Germinal center (tissue), 1 donor: ENCODE data around the gene EEIG2.
A peak's percentile ranks its signal among the peaks of the same experiment; 100 is the strongest.
"Not testable (repeated sequence)": the region's sequence is repeated elsewhere in the genome, so short reads cannot be mapped to it uniquely, and the experiment has no call there.

Experiments
- DNase-seq: peaks from one replicate; pipeline ENCODE4 v3.0.0; 2012; ENCODE audit warnings: mixed read lengths, low spot score

The EEIG2 gene

GRCh38 chr1:108559215-108560186, at the start of gene EEIG2:
Gene EEIG2, plus strand, starts transcription at chr1:108560100. Its CDS starts 329 bp downstream, at chr1:108560429.
- DNase-seq, result peak; percentile 92

- DNase-seq, result no peak
Measured at GRCh38 chr1:108511764-108512163, 48.1 kb upstream of the EEIG2 start.

- peak; percentile 10 for DNase-seq
Measured at GRCh38 chr1:108512239-108513043, 47.5 kb upstream of the EEIG2 start.

GRCh38 chr1:108513044-108513415, 46.9 kb upstream of the EEIG2 start:
- DNase-seq, result no peak

GRCh38 chr1:108513914-108514313, 46.0 kb upstream of the EEIG2 start:
- DNase-seq, result not testable (repeated sequence)

GRCh38 chr1:108517301-108517897, 42.5 kb upstream of the EEIG2 start:
- not testable (repeated sequence) for DNase-seq

DNA sequence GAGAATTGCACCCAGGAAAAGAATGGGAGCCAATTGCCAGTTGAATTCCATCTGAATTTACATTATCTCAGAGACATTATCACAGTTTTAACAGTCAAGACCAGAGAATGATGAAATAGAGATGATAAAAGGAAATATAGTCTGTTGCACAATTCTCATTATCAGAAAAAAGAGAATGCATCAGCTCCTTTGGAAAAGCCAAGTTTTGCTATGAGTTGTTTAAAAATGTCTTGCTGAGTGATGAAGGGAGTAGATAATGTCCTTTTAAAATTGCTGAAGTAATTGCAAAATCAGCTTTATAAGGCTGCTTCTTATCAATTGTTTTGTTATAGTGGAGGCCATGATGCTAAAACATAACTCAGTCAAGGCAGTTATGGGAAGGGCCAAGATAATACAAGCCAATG, 37.9 kb upstream of the EEIG2 start:
- DNase-seq, result no peak

DNA sequence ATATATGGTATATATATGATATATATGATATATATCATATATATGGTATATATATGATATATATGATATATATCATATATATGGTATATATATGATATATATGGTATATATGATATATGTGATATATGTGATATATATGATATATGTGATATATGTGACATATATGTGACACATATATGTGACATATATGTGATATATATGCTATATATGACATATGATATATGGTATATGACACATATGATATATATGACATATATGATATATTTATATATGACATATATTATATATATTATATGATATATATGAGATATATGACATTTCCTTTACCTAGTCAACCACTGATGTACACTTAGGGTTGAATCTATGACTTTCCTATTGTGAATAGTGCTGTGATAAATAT, 36.1 kb upstream of the EEIG2 start:
- DNase-seq, result no peak

GRCh38 chr1:108524676-108525075, 35.2 kb upstream of the EEIG2 start:
- no peak for DNase-seq

- DNase-seq, result no peak
Measured at GRCh38 chr1:108527135-108527534, 32.8 kb upstream of the EEIG2 start.

DNA sequence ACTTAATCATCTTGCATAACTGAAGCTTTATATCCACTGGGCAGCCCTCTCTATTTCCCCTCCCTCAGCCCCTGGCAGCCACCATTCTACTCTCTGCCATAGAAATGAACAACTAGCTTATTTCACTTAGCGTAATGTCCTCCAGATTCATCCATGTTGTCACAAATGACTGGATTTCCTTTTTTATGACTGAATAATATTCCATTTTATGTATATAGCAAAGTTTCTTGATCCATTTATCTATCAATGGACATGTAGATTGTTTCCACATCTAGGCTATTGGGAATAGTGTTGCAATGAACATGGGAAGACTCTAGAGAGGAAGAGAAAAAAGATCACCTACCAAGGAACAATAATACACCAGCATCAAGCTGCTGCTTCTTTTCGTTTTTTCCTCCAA, 32.1 kb upstream of the EEIG2 start:
- no peak for DNase-seq

DNA sequence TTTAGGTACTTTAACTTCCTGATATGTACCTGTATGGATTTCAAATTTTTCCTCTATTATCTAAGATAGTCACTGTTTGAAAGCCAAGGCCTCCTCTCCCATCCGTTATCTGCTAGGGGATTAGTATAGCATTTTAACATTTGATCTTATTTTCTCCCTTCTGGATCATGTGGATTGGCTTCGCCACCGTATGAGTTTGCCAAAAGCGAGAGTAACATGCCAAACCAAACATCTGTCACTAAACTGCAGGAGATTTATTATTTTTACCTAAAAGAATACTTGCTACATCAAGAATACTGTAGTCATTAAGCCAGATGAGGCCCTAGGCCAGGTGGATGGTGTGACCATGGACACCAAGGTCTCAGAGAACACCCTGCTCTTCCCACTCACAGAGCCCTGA, 28.5 kb upstream of the EEIG2 start:
- DNase-seq, result no peak

DNA sequence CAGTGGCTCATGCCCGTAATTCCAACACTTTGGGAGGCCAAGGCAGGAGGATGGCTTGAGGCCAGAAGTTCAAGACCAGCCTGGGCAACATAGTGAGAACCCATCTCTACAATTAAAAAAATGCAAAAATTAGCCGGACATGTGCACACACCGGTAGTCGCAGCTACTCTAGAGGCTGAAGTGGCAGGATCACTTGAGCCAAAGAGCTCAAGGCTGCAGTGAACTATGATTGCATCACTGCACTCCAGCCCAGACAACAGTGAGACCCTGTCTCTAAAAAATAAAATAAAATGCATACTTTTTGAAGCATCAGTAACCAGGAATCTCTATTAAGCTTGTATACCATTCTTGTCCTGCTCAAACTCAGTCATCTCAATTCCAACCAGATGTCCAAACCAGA, 27.2 kb upstream of the EEIG2 start:
- no peak for DNase-seq

- no peak for DNase-seq
Measured at GRCh38 chr1:108533351-108534083, 26.4 kb upstream of the EEIG2 start.

GRCh38 chr1:108534759-108535158, 25.1 kb upstream of the EEIG2 start:
- DNase-seq, result no peak

DNA sequence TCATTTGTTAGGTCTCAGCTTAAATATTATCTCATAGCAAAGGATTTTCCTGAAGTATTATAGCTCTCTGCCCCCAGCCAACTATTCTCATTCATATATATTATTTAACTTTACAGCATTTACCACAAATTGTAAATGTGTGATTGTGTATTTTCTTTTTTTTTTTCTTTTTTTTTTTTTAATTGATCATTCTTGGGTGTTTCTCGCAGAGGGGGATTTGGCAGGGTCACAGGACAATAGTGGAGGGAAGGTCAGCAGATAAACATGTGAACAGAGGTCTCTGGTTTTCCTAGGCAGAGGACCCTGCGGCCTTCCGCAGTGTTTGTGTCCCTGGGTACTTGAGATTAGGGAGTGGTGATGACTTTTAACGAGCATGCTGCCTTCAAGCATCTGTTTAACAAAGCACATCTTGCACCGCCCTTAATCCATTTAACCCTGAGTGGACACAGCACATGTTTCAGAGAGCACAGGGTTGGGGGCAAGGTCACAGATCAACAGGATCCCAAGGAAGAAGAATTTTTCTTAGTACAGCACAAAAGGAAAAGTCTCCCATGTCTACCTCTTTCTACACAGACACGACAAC, 24.5 kb upstream of the EEIG2 start:
- not testable (repeated sequence) for DNase-seq

DNA sequence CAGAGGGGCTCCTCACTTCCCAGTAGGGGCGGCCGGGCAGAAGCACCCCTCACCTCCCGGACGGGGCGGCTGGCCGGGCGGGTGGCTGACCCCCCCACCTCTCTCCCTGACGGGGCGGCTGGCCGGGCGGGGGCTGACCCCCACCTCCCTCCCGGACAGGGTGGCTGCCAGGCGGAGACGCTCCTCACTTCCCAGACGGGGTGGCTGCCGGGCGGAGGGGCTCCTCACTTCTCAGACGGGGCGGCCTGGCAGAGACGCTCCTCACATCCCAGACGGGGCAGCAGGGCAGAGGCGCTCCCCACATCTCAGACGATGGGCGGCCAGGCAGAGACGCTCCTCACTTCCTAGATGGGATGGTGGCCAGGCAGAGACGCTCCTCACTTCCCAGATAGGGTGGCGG, 23.9 kb upstream of the EEIG2 start:
- DNase-seq, result not testable (repeated sequence)

- not testable (repeated sequence) for DNase-seq
Measured at GRCh38 chr1:108536791-108537190, 23.1 kb upstream of the EEIG2 start.

GRCh38 chr1:108537976-108538375, 21.9 kb upstream of the EEIG2 start:
- DNase-seq, result no peak

- DNase-seq, result no peak
Measured at GRCh38 chr1:108540977-108541376, 18.9 kb upstream of the EEIG2 start.

DNA sequence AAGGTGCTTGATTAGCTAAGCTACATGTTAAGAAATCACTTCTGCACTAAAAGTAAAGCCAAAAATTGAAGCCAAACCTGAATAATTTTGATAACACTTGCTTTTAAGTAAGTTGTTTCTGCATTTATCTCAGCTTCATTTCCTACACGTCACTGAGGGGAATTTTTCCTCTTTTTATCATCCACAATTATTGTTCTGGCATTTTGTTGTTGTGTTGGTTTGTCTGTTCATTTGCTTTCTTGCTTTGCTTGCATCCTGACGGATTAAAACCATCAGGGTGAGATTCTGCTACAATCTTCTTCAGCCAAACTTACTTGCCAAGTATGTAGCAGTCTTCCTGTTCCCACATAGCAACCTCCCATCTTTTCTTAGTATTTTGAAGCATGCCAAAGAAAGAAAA, 18.0 kb upstream of the EEIG2 start:
- no peak for DNase-seq
